Posterior vena cava (tissue), 2 donors: Measurements from ENCODE around the gene PPP2R5C. TPM values are rescaled to one million over a fixed set of nuclear protein-coding genes. Genes with fewer than 3 reads are reported as not detected.
"Not testable (repeated sequence)": the region's sequence is repeated elsewhere in the genome, so short reads cannot be mapped to it uniquely, and the experiment has no call there.

Experiments
- DNase-seq: peaks from one replicate; pipeline ENCODE4 v3.0.0-alpha.2; 2020; ENCODE audit warnings: low spot score
- intact Hi-C, 2 donors: fragments of 100-400 bp; cut with DNase I; formaldehyde crosslinking; loops; one replicate each; pipeline versions ENCODE4 v1.14.1 to v1.14.2; 2022 to 2023
- total RNA-seq, 2 donors: library from RNA; stranded (reverse); fragmentation: NEBNext Ultra II Directional; extraction: Animal tissue kit (Norgen Biotek cat#: 25700); gene quantifications; one replicate each; pipeline ENCODE4 v1.2.1, GENCODE V29; 2021
- donor health status: DM: yes; HTN: yes; CAD: no.
- donor health status: DM: yes; HTN: yes; CAD: no.

PPP2R5C gene
- total RNA-seq, 2 donors from 2014 or later: 132 to 135 TPM

DNA sequence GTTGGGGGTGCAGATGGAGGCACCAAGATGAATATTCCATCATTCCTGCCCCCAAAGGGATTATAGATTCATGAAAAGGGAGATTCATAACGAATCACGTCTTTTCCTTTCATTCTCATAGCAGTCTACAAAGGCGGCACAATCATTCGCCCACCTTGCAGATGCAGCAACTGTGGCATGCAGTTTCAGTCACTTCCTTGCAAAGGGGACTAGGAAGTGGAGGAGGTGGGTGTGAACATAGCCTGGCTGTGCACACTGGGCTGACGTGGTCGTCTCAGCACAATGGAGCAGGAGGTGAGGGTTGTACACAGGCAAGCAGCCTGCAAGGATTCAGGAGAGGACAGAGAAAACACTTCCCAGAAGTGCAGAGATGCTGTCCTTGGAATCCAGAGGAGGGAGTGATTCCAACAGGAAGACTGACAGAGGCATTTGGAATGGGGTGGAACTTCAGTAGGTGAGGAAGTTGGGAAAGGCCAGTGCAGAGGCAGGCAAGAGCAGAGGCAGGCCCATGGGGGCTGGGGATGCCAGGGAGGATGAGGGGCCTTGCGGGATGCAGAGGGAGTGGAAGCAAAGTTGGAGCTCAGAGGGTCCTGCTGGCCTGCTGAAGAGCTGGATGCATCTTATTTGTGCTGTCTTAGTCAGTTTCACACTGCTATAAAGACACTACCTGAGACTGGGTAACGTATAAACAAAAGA lies 21.9 kb upstream of the PPP2R5C start:
- DNase-seq: no peak
- intact Hi-C loops: loop anchor here in 1 of 2 donors (5.0 kb wide), 1 partner anchor 1788 kb away; the partner anchor contains the start of gene TRMT61A

DNA sequence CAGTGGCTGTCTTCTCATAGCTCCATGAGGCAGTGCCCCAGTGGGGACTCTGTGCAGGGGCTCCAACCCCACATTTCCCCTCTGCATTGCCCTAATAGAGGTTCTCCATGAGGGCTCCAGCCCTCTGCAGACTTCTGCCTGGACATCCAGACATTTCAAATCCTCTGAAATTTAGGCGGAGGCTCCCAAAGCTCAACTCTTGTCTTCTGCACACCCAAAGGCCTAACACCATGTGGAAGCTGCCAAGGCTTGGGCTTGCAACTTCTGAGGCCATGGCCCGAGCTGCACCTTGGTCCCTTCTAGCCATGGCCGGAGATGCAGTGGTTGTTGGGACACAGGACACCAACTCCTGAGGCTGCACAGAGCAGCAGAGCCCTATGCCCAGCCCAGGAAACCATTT lies 20.5 kb upstream of the PPP2R5C start:
- intact Hi-C loops: loop anchor here in 1 of 2 donors (5.0 kb wide), 1 partner anchor 1786 kb away; the partner anchor contains the start of gene TRMT61A
- no peak for DNase-seq

DNA sequence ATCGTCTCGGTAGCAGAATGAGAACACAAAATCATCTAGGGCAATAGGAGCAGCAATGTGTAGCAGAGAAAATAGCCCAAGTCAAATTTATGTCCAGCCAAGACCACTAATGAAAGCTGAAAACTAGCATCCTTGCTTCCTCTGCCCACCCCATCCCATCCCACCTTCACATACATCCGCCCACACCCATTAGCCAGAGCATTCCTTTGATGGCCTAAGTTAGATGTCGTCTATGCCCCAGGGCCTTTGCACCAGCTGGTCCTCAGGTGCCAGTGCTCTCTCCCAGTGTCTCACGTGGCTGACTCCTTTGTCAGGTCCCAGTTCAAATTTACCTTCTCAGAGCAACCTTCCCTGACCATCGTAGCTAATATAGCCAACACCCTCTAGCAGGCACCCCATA lies 17.8 kb upstream of the PPP2R5C start:
- DNase-seq: no peak

DNA sequence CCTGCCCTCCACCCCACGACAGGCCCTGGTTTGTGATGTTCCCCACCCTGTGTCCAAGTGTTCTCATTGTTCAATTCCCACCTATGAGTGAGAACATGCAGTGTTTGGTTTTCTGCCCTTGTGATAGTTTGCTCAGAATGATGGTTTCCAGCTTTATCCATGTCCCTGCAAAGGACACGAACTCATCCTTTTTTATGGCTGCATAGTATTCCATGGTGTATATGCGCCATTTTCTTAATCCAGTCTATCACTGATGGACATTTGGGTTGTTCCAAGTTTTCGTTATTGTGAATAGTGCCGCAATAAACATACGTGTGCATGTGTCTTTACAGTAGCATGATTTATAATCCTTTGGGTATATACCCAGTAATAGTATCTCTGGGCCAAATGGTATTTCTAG lies 17.1 kb upstream of the PPP2R5C start:
- intact Hi-C loops: loop anchor here in 1 of 2 donors (5.0 kb wide), 1 partner anchor 1783 kb away; the partner anchor contains the start of gene TRMT61A
- not testable (repeated sequence) for DNase-seq

More for the DNA sequence above, 17.8 kb upstream of the PPP2R5C start:
- intact Hi-C loops: loop anchor here in 1 of 2 donors (5.0 kb wide), 1 partner anchor 1784 kb away; the partner anchor contains the start of gene TRMT61A

DNA sequence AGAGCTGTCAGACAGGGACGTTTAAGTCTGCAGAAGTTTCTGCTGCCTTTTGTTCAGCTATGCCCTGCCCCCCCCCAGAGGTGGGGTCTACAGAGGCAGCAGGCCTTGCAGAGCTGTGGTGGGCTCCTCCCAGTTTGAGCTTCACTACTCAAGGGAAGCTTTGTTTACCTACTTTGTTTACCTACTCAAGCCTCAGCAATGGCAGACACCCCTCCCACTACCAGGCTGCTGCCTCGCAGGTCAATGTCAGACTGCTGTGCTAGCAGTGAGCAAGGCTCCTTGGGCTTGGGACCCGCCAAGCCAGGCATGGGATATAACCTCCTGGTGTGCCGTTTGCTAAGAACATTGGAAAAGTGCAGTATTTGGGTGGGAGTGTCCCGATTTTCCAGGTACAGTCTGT lies 11.8 kb upstream of the PPP2R5C start:
- intact Hi-C loops, DNase-seq: not testable (repeated sequence)

DNA sequence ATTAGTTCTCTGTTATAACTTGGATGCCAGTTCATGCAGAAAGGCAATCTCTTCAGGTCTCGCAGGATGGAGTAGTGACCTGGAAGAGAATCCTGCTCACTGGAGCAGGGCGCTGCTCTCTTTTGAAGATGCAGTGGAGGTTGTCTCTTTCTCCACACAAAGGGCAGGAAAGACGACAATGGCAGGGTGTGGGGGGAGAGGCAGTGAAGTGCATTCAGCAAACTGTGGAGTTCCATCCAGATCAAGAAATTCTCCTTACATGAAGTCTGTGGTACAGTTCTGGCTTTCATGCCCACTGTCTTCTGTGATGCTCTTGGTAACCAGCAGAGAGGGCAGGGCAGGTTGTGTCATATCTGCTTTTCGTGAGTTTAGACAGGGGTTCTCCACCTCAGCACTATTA lies 6.6 kb upstream of the PPP2R5C start:
- no peak for DNase-seq
- intact Hi-C loops: no loop called here

DNA sequence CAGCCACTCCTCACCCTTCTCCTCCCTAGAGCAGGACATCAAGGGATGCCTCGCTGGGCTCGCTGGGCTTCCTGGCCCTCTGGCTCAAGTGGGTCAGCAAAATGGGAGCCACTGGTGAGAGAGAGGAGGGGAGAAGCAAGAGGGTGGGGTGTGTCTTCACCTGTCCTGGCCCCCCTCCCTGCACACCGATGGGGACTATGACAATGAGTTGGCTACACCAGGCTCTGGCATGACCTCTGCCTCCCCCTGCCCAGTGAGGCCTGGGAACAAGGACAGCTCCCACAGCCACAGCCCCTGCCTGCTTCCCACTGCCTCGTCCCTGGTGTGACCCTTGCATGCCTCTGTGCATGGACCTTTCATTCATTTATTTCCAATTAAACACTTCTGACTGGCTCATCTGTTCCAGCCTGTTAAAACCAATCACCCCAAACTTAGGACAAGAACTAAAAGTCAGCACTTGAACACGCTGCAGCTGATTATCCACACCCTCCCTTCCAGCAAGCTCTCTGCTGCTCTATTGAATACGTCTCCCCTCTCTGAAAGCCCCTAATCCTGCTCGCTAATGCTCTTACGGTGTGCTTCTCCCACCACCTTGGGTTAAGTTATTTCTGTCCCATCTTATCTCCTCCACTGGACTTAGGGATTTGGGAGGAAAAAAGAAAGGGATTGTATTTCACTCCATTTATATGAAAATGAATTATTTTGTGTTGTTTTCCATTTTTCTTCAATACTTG lies 5.8 kb upstream of the PPP2R5C start:
- intact Hi-C loops: no loop called here
- DNase-seq: no peak

DNA sequence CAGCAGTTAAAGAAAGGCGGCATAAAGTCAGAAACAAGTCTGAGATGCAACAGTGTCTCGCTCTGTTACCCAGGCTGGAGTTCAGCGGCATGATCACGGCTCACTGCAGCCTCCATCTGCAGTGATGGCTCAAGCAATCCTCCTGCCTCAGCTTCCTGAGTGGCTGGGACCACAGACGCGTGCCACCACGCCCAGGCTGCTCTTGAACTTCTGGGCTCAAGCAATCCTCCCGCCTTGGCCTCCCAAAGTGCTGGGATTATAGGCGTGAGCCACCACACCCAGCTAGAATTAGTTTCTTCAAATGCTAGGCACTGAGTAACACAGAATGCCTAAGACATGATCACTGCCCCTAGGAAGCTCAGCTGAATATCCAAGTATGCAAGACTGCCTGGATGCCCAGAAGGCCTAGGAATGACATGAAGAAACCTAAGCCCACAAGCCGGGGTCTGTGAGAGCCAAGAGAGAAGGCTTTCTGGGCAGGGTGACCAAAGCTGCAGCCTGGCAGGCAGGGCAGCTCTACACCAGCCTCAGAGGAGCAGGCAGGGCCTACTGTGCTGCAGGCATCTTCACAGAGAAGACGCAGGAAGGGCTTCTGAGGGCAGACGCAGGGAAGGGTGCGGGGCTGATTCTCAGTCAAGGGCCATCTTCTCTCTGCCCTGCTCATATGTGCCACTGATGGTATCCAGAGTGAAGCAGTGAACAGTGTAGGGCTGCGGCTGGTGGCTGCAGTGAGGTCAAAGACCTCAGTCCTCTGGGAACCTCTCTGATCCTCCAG lies 4.3 kb upstream of the PPP2R5C start:
- intact Hi-C loops: no loop called here
- DNase-seq: no peak

DNA sequence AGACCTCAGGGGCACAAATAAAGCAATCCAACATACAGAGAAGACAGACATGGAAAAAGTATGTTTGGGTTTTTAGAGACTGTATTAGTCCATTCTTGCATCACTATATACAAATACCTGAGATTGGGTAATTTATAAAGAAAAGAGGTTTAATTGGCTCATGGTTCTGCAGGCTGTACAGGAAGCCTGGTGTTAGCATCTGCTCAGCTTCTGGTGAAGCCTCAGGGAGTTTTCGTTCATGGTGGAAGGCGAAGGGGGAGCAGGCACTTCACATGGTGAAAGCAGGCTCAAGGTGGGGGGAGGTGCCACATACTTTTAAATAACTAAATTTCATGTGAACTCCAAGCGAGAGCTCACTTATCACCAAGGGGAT lies 3.7 kb upstream of the PPP2R5C start:
- intact Hi-C loops: no loop called here

DNA sequence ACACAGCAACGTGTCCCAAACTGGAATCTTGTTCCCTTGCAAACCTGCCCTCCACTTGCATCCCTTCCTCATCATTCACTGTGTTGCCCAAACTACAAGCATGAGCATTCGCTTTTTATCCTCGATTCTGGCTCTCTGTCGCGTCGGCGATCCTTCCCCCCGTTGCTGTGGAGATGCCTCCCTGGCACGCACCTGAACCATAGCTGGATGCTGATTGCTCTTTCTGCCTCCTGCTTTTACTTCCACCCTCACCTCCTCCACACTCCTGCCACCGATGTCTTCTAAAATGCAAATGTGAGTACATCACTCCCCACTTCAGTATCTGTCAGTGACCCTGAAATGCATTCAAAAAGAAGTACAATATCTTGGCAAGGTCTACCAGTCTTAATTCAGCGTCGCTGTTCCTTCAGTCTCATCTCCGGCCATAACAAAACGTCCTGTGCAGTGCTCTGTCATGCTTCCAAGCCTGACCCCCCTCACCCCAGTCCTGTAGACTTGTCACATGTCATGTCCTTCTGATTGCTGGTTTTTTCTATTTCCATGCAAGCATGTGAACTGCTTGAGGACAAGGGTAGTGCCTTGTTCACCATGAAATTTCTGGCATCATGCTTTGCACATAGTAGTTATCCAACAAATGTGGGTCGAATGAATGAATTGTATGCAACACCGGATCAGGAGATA lies 2.5 kb upstream of the PPP2R5C start:
- intact Hi-C loops: no loop called here
- DNase-seq: no peak

More for the DNA sequence above, 3.7 kb upstream of the PPP2R5C start:
- DNase-seq: no peak

DNA sequence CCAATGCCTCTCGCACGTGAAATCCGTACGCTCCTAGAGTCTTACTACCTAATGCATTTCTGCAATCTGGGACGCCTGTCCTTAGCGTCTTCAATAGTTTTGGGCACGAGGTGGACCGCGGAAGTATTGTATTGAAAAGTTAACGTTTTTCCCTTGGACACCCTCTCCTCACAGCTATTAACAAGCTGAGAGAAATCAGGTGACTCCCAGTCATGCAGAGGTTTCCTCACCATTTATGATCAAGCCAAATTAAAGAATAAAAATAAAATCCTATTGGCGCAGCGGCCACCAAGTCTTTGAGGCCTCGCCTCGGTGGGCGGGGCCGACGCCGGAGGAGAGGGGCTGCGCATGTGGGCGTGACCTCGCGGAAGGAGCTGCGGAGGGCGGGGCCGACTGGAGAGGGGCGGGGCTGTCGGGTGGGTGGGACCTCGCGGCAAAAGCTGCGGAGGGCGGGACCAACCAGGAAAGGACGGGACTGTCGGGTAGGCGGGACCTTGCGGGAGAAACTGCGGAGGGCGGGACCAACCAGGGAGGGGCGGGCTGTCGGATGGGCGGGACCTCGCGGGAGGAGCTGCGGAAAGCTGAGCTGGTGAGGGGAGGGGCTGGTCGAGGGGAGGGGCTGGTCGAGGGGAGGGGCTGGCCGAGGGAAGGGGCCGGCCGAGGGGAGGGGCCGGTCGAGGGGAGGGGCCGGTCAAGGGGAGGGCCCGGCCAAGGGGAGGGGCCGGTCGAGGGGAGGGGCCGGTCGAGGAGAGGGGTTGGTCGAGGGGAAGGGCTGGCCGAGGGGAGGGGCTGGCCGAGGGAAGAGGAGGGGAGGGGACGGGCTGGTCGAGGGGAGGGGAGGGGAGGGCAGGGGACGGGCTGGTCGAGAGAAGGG lies 1.1 kb upstream of the PPP2R5C start:
- peak; percentile 99 for DNase-seq
- intact Hi-C loops: no loop called here

DNA sequence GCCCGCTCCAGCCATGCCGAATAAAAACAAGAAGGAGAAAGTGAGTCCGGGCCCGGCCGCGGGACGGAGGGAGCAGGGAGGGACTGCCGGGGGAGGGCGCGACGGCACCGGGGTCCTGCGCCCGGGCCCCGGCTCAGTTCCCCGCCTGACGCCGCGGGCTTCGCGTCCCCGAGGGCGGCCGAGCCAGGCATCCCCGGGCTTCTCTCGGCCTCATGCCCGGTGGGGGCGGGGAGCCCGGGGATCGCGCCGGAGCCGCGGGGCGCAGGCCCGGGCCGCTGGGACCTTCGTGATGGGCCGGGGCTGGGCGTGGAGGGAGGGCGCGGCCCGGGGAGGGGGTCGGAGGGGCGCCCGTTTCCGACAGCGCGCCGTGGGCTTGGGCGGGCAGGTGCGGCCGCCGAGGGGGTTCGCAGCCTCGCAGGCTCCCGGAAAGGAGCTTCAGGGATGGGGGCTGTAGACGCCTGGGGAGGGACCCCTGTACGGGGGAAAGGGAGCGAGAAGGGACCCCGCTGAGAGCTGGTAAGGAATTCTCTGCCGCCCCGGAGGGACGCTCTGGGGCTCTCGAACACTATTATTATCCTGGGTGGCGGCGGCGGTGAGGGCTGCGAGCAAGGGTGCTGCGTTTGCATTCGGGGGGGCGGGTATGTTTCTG lies 496 bp downstream of the PPP2R5C start:
- intact Hi-C loops: no loop called here
- no peak for DNase-seq

DNA sequence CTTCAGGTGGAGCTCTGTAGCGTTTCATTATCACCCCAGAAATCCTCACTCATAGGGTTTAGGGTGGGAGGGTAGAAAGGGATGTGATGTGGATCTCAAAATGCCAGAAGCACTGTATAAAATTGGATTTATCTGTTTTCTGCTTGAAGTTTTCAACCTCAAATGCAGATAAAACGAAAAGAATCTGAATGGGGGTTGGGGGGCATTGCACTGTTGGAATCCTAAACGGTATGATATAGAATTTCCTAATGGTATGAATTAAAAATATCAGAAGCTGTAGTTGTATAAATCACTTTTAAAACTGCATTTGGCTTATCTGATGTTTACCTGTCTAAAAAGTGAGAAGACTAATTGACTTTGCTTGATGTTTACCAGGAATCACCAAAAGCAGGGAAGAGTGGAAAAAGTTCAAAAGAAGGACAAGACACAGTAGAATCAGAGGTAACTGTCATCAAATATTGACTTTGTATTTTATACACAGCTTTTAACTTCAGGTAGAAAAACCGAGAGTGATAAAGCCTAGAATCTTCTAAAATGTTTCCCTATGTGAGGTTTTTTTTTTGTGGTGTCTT lies 1.1 kb downstream of the PPP2R5C start:
- DNase-seq: no peak
- intact Hi-C loops: no loop called here

DNA sequence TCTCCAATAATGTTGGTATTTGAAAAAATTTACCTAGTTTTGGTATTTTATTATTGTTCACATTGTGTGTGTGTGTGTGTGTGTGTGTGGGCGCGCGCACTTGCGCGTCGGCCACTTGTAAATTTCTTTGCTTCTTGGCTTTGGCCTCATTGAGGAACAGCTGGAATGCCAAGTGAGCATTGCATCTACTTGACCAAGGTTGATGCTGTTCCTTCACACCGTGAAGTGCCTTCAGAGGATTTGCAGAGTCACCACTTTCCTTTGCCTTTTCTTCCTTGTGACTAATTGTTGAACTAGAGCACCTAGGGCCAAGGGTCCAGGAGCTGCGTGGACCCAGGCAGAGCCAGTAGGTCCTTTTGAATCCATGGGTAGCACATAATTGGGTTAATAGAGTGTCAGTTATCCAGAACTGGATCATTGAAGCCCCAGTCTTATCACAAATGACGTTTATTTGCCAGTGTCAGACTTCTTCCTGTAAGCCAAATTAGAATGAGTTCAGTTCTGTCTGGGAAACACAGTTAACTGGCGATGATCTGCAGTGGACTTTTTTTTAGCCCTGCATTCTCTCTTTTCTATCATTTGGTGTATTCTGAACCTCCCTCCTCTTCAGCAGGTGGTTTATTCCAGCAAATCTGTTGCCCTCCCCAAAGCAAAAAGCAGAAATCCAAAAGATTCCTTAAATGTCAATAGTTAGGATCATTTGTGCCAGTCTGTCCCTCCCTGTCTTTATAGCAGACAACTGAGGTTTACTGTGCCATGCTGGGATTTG lies 2.6 kb downstream of the PPP2R5C start:
- no peak for DNase-seq
- intact Hi-C loops: no loop called here

DNA sequence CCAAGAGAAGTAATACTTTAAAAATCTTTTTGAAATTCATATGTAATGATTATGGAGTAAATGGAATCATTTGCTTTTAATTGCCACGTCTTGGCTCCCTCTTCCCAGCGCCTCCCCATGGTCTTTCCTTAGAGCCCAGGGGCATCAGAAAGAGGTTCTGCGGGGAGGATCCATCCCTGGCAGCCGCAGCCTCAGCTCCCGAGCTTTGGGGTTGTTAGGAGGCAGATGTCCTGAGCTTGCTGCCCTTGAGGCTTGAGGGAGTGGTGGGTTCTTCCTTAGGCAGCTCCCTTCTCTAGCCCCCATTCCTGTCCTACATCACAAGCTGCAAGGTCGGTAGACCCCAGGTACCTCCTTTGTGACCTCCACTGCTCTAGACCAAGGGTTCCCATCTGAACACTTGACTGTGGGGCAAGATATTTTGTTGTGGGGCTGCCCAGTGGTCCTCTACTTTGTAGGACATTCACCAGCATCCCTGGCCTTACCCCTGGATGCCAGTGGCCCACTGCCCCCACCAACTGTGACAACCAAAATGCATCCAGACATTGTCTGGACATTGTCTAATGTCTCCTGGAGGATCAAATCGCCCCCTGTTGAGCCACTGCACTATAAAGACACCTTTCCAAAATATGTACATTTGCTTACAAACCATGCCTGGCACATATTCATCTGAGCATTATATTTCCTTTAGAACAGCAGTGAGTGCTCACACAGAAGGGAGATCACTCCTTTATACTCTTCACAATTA lies 6.3 kb downstream of the PPP2R5C start:
- intact Hi-C loops: loop anchor here in 1 of 2 donors (1.0 kb wide), 1 partner anchor 58 kb away; no protein-coding TSS in a partner anchor
- DNase-seq: no peak

DNA sequence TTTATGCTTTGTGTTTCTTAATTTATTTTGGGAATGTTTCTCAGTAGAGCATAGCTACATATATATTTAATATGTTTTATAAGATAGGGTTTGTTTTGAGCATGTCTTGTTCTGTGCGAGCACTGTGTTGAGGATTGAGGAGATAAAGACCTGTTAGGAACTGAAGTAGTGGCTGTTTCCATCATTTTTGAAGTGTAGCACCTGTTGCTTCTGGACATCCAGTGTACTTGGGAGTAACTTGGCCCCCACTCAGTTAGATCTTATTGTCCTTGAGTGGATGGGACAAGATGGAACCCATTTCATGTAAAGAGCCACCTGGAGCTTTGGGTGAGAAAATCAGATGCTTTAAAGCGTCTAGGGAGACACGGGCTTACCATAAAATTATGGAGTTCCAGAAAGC lies 8.7 kb downstream of the PPP2R5C start:
- intact Hi-C loops: no loop called here
- no peak for DNase-seq
